Lower leg skin (tissue), 3 donors: Measurements from ENCODE around the gene TSEN2.

ENCODE experiments used
- CTCF ChIP-seq, 3 donors: fragments of 450-650 bp; IDR thresholded peaks; one replicate each; pipeline ENCODE4 v1.5.1; 2016; ENCODE audit warnings: antibody characterized with exemption in 3 of 3, mild to moderate bottlenecking in 3 of 3, moderate library complexity in 2 of 3
- POLR2A ChIP-seq, 2 donors: fragments of 450-650 bp; IDR thresholded peaks; one replicate each; pipeline ENCODE4 v1.6.1; 2016 to 2017; ENCODE audit warnings: antibody characterized with exemption in 2 of 2, mild to moderate bottlenecking in 1 of 2, moderate library complexity in 1 of 2

- TF ChIP-seq CTCF (IDR thresholded peaks at IDR 0.05) = no peak
- TF ChIP-seq POLR2A (IDR thresholded peaks at IDR 0.05) = no peak
Observed at GRCh38 chr3:12442654-12443501, 41.4 kb upstream of the TSEN2 start.
